Activated B cell treated with CpG ODN at 0.5 μM for 24 hours (primary cell): ENCODE measurements around the gene DRGX. TPM values are rescaled to one million over a fixed set of nuclear protein-coding genes. Genes with fewer than 3 reads are reported as not detected.

ENCODE experiments used
- ATAC-seq: fragments of 200-7000 bp; cut with Tn5 transposase; one replicate; pipeline ENCODE4 v1.10.0; 2021; ENCODE audit warnings: low read depth, mild to moderate bottlenecking, moderate library complexity
- CTCF ChIA-PET: fragments of 350-600 bp; sonication (Branson Sonifier 250); formaldehyde crosslinking; loops from one replicate; lab custom pipeline; 2021; ENCODE audit warnings: antibody characterized with exemption; lab: Charles Lee
- POLR2A ChIA-PET: fragments of 350-600 bp; sonication (Branson Sonifier 250); formaldehyde crosslinking; loops from one replicate; lab custom pipeline; 2021; ENCODE audit warnings: antibody characterized with exemption; lab: Charles Lee
- DNase-seq: peaks from one replicate; pipeline ENCODE4 v3.0.0; 2022
- H3K27ac Mint-ChIP-seq: one replicate; pipeline ENCODE4 v1.8.0; 2020; ENCODE audit warnings: mixed read lengths
- H3K27me3 Mint-ChIP-seq: one replicate; pipeline ENCODE4 v1.8.0; 2021; ENCODE audit warnings: mixed read lengths
- H3K36me3 Mint-ChIP-seq: one replicate; pipeline ENCODE4 v1.8.0; 2021; ENCODE audit warnings: low read depth, mixed read lengths
- H3K4me1 Mint-ChIP-seq: one replicate; pipeline ENCODE4 v1.8.0; 2021; ENCODE audit warnings: mixed read lengths
- H3K4me3 Mint-ChIP-seq: one replicate; pipeline ENCODE4 v1.8.0; 2020; ENCODE audit warnings: mild to moderate bottlenecking, mixed read lengths
- H3K9me3 Mint-ChIP-seq: one replicate; pipeline ENCODE4 v1.8.0; 2020; ENCODE audit warnings: mixed read lengths
- intact Hi-C: fragments of 100-400 bp; cut with micrococcal nuclease; formaldehyde crosslinking; loops from one replicate; pipeline ENCODE4 v1.15.1; 2024
- total RNA-seq: library from RNA; stranded (reverse); gene quantifications from 2 replicates; pipeline ENCODE4 v1.2.3, GENCODE V29; 2022
- TF ChIP-seq, protein P1 (sequence below): fragments of 200-600 bp; IDR thresholded peaks from one replicate; pipeline ENCODE4 v1.8.0; 2022; ENCODE audit warnings: antibody characterized with exemption, mild to moderate bottlenecking

Gene DRGX
- total RNA-seq, 1 donor from 2014 or later: not detected

DNA sequence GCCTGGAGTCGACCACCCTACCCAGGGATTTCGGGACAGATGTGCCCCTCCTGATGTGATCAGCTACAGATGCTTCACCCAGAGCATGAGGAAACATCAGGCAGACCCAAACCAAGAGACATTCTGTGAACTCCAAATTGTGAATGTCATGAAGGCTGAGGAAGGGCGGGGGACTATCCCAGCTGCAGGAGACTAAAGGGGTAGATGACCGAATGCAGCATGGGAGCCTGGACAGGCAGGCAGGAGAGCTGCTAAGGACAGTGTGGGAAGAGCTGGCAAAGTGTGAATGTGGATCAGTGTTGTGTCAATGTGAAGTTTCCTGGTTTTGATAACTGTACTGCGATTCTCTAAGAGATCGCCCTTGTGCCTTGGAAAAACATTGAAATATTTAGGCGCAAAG is 19.2 kb upstream of the DRGX start:
- Mint-ChIP-seq H3K36me3 (no peaks in the 10 kb centered on the region), H3K4me1 (no peaks in the 10 kb centered on the region), H3K27ac (no peak overlapping the region), H3K9me3 (no peaks in the 10 kb centered on the region), H3K4me3 (no peak overlapping the region), H3K27me3 (peaks cover 6% of the 10 kb centered on the region)
- no peak for ATAC-seq
- ChIA-PET CTCF (interaction anchor here (1.5 kb wide), 1 partner anchor 8 kb away, joined by 5 read pairs; no protein-coding TSS in a partner anchor), POLR2A (no interaction called here)
- intact Hi-C loops: no loop called here
- TF ChIP-seq, protein P1, sequence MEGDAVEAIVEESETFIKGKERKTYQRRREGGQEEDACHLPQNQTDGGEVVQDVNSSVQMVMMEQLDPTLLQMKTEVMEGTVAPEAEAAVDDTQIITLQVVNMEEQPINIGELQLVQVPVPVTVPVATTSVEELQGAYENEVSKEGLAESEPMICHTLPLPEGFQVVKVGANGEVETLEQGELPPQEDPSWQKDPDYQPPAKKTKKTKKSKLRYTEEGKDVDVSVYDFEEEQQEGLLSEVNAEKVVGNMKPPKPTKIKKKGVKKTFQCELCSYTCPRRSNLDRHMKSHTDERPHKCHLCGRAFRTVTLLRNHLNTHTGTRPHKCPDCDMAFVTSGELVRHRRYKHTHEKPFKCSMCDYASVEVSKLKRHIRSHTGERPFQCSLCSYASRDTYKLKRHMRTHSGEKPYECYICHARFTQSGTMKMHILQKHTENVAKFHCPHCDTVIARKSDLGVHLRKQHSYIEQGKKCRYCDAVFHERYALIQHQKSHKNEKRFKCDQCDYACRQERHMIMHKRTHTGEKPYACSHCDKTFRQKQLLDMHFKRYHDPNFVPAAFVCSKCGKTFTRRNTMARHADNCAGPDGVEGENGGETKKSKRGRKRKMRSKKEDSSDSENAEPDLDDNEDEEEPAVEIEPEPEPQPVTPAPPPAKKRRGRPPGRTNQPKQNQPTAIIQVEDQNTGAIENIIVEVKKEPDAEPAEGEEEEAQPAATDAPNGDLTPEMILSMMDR: no peak
- DNase-seq: no peak

DNA sequence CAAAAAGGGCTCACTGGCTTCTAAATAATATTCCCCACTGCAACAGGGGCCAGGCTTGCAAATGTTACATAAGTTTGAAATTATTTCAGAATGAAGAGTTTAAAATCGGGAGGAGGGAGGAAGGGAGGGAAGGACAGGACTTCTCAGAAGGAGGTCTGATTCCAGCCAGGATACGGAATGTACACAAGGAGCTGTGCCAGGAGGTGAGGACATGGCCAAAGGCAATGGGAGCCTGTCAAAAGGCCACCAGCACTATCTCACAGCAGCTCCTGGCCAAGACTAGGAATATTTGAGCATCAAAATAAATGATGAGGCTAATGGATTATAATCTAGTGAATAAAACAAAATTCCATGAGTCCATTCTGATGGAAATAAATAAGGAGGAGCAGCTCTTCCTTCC is 18.6 kb upstream of the DRGX start:
- ChIA-PET POLR2A (no interaction called here), CTCF (no interaction called here)
- TF ChIP-seq, protein P1: no peak
- ATAC-seq (no peak), DNase-seq (no peak)
- Mint-ChIP-seq H3K4me3 (no peak overlapping the region), H3K27ac (no peak overlapping the region), H3K27me3 (peaks cover 8% of the 10 kb centered on the region), H3K36me3 (no peaks in the 10 kb centered on the region), H3K4me1 (no peaks in the 10 kb centered on the region), H3K9me3 (no peaks in the 10 kb centered on the region)
- intact Hi-C loops: no loop called here

GRCh38 chr10:49412571-49412970 is 16.7 kb upstream of the DRGX start:
- Mint-ChIP-seq H3K36me3 (no peaks in the 10 kb centered on the region), H3K27ac (no peak overlapping the region), H3K9me3 (no peaks in the 10 kb centered on the region), H3K27me3 (peaks cover 21% of the 10 kb centered on the region), H3K4me1 (no peaks in the 10 kb centered on the region), H3K4me3 (no peak overlapping the region)
- DNase-seq (no peak), ATAC-seq (no peak)
- TF ChIP-seq, protein P1: no peak
- intact Hi-C loops: no loop called here
- CTCF ChIA-PET: interaction anchor here (1.2 kb wide), 1 partner anchor 100 kb away, joined by 3 read pairs; no protein-coding TSS in a partner anchor
- POLR2A ChIA-PET: no interaction called here

GRCh38 chr10:49410365-49411074 is 14.6 kb upstream of the DRGX start:
- H3K27ac Mint-ChIP-seq: no peak overlapping the region
- H3K9me3 Mint-ChIP-seq: no peaks in the 10 kb centered on the region
- H3K4me3 Mint-ChIP-seq: no peak overlapping the region
- ATAC-seq (no peak), DNase-seq (no peak)
- TF ChIP-seq, protein P1: no peak
- CTCF ChIA-PET: no interaction called here
- peaks cover 29% of the 10 kb centered on the region for H3K27me3 Mint-ChIP-seq
- no peaks in the 10 kb centered on the region for H3K36me3 Mint-ChIP-seq
- no peaks in the 10 kb centered on the region for H3K4me1 Mint-ChIP-seq
- POLR2A ChIA-PET: no interaction called here
- intact Hi-C loops: no loop called here

GRCh38 chr10:49409755-49410154 is 13.9 kb upstream of the DRGX start:
- Mint-ChIP-seq H3K4me3 (no peak overlapping the region), H3K27ac (no peak overlapping the region), H3K9me3 (no peaks in the 10 kb centered on the region), H3K27me3 (peaks cover 29% of the 10 kb centered on the region), H3K36me3 (no peaks in the 10 kb centered on the region), H3K4me1 (no peaks in the 10 kb centered on the region)
- ChIA-PET POLR2A (no interaction called here), CTCF (interaction anchor here (0.7 kb wide), 1 partner anchor 102 kb away, joined by 3 read pairs; no protein-coding TSS in a partner anchor)
- intact Hi-C loops: loop anchor here (5.0 kb wide), 1 partner anchor 813 kb away; no protein-coding TSS in a partner anchor
- no peak for ATAC-seq
- DNase-seq: no peak
- TF ChIP-seq, protein P1: no peak
